ENCODE measurements around the gene VASH2.

DNA sequence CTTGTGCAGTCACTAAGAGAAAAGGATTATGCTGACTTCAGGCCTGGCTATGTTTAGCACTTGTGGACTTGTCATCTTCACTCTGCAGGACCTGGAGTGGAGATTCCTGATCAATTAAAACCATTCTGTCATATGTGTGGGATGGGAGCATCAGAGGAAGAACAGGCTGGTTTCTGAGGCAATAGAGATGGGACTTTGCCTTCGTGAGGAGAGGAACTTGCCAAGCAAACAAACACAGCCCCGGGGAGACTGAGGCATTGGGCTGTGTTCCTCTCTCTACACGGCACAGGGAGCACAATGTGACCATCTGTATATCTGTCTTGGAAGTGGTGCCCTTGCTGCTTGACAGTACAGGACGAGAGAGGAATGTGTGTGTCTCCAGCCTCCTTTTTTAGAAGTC lies 23.1 kb downstream of the VASH2 start:
- TF ChIP-seq POLR2AphosphoS5 (IDR thresholded peaks at IDR 0.05) (no peak), TAF1 (IDR thresholded peaks at IDR 0.05; ENCODE audit: low read depth) (no peak), EZH2 (IDR thresholded peaks at IDR 0.05; ENCODE audit: borderline replicate concordance, insufficient read depth, low read length, poor library complexity, severe bottlenecking) (no peak)
- TF ChIP-seq, protein P1, sequence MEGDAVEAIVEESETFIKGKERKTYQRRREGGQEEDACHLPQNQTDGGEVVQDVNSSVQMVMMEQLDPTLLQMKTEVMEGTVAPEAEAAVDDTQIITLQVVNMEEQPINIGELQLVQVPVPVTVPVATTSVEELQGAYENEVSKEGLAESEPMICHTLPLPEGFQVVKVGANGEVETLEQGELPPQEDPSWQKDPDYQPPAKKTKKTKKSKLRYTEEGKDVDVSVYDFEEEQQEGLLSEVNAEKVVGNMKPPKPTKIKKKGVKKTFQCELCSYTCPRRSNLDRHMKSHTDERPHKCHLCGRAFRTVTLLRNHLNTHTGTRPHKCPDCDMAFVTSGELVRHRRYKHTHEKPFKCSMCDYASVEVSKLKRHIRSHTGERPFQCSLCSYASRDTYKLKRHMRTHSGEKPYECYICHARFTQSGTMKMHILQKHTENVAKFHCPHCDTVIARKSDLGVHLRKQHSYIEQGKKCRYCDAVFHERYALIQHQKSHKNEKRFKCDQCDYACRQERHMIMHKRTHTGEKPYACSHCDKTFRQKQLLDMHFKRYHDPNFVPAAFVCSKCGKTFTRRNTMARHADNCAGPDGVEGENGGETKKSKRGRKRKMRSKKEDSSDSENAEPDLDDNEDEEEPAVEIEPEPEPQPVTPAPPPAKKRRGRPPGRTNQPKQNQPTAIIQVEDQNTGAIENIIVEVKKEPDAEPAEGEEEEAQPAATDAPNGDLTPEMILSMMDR (IDR thresholded peaks at IDR 0.05; ENCODE audit: poor library complexity, severe bottlenecking): no peak
- TF ChIP-seq, protein P2, sequence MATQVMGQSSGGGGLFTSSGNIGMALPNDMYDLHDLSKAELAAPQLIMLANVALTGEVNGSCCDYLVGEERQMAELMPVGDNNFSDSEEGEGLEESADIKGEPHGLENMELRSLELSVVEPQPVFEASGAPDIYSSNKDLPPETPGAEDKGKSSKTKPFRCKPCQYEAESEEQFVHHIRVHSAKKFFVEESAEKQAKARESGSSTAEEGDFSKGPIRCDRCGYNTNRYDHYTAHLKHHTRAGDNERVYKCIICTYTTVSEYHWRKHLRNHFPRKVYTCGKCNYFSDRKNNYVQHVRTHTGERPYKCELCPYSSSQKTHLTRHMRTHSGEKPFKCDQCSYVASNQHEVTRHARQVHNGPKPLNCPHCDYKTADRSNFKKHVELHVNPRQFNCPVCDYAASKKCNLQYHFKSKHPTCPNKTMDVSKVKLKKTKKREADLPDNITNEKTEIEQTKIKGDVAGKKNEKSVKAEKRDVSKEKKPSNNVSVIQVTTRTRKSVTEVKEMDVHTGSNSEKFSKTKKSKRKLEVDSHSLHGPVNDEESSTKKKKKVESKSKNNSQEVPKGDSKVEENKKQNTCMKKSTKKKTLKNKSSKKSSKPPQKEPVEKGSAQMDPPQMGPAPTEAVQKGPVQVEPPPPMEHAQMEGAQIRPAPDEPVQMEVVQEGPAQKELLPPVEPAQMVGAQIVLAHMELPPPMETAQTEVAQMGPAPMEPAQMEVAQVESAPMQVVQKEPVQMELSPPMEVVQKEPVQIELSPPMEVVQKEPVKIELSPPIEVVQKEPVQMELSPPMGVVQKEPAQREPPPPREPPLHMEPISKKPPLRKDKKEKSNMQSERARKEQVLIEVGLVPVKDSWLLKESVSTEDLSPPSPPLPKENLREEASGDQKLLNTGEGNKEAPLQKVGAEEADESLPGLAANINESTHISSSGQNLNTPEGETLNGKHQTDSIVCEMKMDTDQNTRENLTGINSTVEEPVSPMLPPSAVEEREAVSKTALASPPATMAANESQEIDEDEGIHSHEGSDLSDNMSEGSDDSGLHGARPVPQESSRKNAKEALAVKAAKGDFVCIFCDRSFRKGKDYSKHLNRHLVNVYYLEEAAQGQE (IDR thresholded peaks at IDR 0.05; ENCODE audit: borderline replicate concordance): no peak
